Hepatocyte (in vitro differentiated cells): ENCODE results near the gene EEIG1. TPM values are rescaled to one million over a fixed set of nuclear protein-coding genes. Genes with fewer than 3 reads are reported as not detected.

Experiments used
- DNase-seq: peaks from one replicate; pipeline ENCODE4 v3.0.0-alpha.2; 2016; ENCODE audit warnings: low spot score
- H2AFZ ChIP-seq: fragments of 200-600 bp; sonication (generic); 2 replicates; pipeline ENCODE4 v1.6.0; 2016; ENCODE audit warnings: antibody characterized with exemption, mild to moderate bottlenecking
- H3K27ac ChIP-seq: fragments of 200-600 bp; sonication (generic); 2 replicates; pipeline ENCODE4 v1.5.1; 2016; ENCODE audit warnings: mild to moderate bottlenecking
- H3K27me3 ChIP-seq: fragments of 200-600 bp; sonication (generic); 2 replicates; pipeline ENCODE4 v1.6.1; 2016
- H3K36me3 ChIP-seq: fragments of 200-600 bp; sonication (generic); replicated peaks from 2 replicates; pipeline ENCODE4 v1.5.1; 2016; ENCODE audit warnings: low read depth; ENCODE audit not compliant: insufficient read depth
- H3K4me1 ChIP-seq: fragments of 200-600 bp; sonication (generic); 2 replicates; pipeline ENCODE4 v1.5.1; 2016; ENCODE audit warnings: mild to moderate bottlenecking, moderate library complexity; ENCODE audit not compliant: insufficient read depth
- H3K4me2 ChIP-seq: fragments of 200-600 bp; sonication (generic); 2 replicates; pipeline ENCODE4 v1.6.0; 2016
- H3K4me3 ChIP-seq: fragments of 200-600 bp; sonication (generic); 2 replicates; pipeline ENCODE4 v1.5.1; 2016; ENCODE audit warnings: mild to moderate bottlenecking
- H3K79me2 ChIP-seq: fragments of 200-600 bp; sonication (generic); 2 replicates; pipeline ENCODE4 v1.6.0; 2017; ENCODE audit warnings: mild to moderate bottlenecking
- H3K9me2 ChIP-seq: fragments of 200-600 bp; sonication (generic); replicated peaks from 2 replicates; pipeline ENCODE4 v1.6.0; 2017; ENCODE audit warnings: mild to moderate bottlenecking; ENCODE audit not compliant: insufficient read depth
- H3K9me3 ChIP-seq: fragments of 200-600 bp; sonication (generic); 2 replicates; pipeline ENCODE4 v1.5.1; 2016; ENCODE audit warnings: low read depth, mild to moderate bottlenecking
- H4K20me1 ChIP-seq: fragments of 200-600 bp; sonication (generic); 2 replicates; pipeline ENCODE4 v1.6.0; 2016; ENCODE audit warnings: mild to moderate bottlenecking; ENCODE audit not compliant: insufficient read depth, poor library complexity, severe bottlenecking
- CTCF ChIP-seq: fragments of 200-600 bp; sonication (generic); IDR thresholded peaks from 2 replicates; pipeline ENCODE4 v1.5.1; 2016; ENCODE audit warnings: antibody characterized with exemption, mild to moderate bottlenecking; ENCODE audit not compliant: poor library complexity
- EZH2 ChIP-seq: fragments of 200-600 bp; sonication (generic); IDR thresholded peaks from 2 replicates; pipeline ENCODE4 v1.6.1; 2016; ENCODE audit warnings: antibody characterized with exemption, mild to moderate bottlenecking, borderline replicate concordance
- EZH2phosphoT487 ChIP-seq: fragments of 200-600 bp; sonication (generic); IDR thresholded peaks from one replicate; pipeline ENCODE4 v1.6.1; 2018; ENCODE audit warnings: antibody characterized with exemption, mild to moderate bottlenecking, low read depth, moderate library complexity; ENCODE audit not compliant: unreplicated experiment, severe bottlenecking
- WGBS: methylation state at CpG from one replicate; pipeline ENCODE4 v1.1.6; 2016; ENCODE audit warnings: low lambda C conversion rate; ENCODE audit errors: missing lambda C conversion rate; 5-methylcytosine and 5-hydroxymethylcytosine counted together
- polyA plus RNA-seq: library from polyadenylated mRNA; unstranded; fragments of >200 nt; fragmentation: Nextera tagmentation; extraction: Ambion mirVana; gene quantifications from 2 replicates; pipeline ENCODE4 v1.2.1, GENCODE V29; 2016
- total RNA-seq: library from RNA; depleted of rRNA; stranded (reverse); fragments of >200 nt; gene quantifications from 2 replicates; pipeline ENCODE4 v1.2.3, GENCODE V29; 2014

The EEIG1 gene
- total and polyA plus RNA-seq, 2 experiments from 2014 or later = 38.1 to 43.6 TPM

- peaks cover 33% of the 10 kb centered on the region for H4K20me1 ChIP-seq
- H2AFZ ChIP-seq = no peak overlapping the region
- H3K9me2 ChIP-seq = no peaks in the 10 kb centered on the region
- TF ChIP-seq EZH2phosphoT487 (no peak), CTCF (peak; percentile 37)
- no peaks in the 10 kb centered on the region for H3K36me3 ChIP-seq
- H3K4me2 ChIP-seq = peak overlapping the region; percentile 64
- 53% methylated on average over 12 of the region's 12 CpGs for WGBS
- peak; percentile 90 for DNase-seq
- H3K4me1 ChIP-seq = peaks cover 49% of the 10 kb centered on the region
- H3K79me2 ChIP-seq = peaks cover 95% of the 10 kb centered on the region
- no peak overlapping the region for H3K4me3 ChIP-seq
- no peaks in the 10 kb centered on the region for H3K27me3 ChIP-seq
- H3K9me3 ChIP-seq = no peaks in the 10 kb centered on the region
- H3K27ac ChIP-seq = peak overlapping the region; percentile 90
These were observed 25.3 kb downstream of the EEIG1 start for GRCh38 chr9:127955294-127956015.

- TF ChIP-seq EZH2 (no peak), EZH2phosphoT487 (no peak), CTCF (no peak)
- DNase-seq = no peak
- Histone ChIP-seq H3K4me3 (no peak overlapping the region), H4K20me1 (peaks cover 33% of the 10 kb centered on the region), H3K4me2 (peak overlapping the region; percentile 61), H3K27me3 (no peaks in the 10 kb centered on the region), H3K9me3 (no peaks in the 10 kb centered on the region), H3K79me2 (peaks cover 96% of the 10 kb centered on the region), H3K4me1 (peaks cover 45% of the 10 kb centered on the region), H3K36me3 (no peaks in the 10 kb centered on the region), H3K9me2 (no peaks in the 10 kb centered on the region), H2AFZ (no peak overlapping the region), H3K27ac (peak overlapping the region; percentile 90)
- 84% methylated on average over 13 of the region's 13 CpGs for WGBS
These were observed 25.9 kb downstream of the EEIG1 start for GRCh38 chr9:127954831-127955293.

GRCh38 chr9:127953768-127954505 is 26.9 kb downstream of the EEIG1 start:
- Histone ChIP-seq H3K4me1 (peaks cover 39% of the 10 kb centered on the region), H3K79me2 (peaks cover 94% of the 10 kb centered on the region), H2AFZ (no peak overlapping the region), H3K27ac (peak overlapping the region; percentile 90), H3K36me3 (no peaks in the 10 kb centered on the region), H3K4me3 (no peak overlapping the region), H3K9me2 (no peaks in the 10 kb centered on the region), H3K27me3 (no peaks in the 10 kb centered on the region), H4K20me1 (peaks cover 33% of the 10 kb centered on the region), H3K4me2 (no peak overlapping the region), H3K9me3 (no peaks in the 10 kb centered on the region)
- no peak for DNase-seq
- 93% methylated on average over 17 of the region's 17 CpGs for WGBS
- no peak for TF ChIP-seq EZH2phosphoT487

GRCh38 chr9:127953154-127953553 is 27.6 kb downstream of the EEIG1 start:
- Histone ChIP-seq H3K9me2 (no peaks in the 10 kb centered on the region), H3K36me3 (no peaks in the 10 kb centered on the region), H3K4me2 (no peak overlapping the region), H3K9me3 (no peaks in the 10 kb centered on the region), H4K20me1 (peaks cover 33% of the 10 kb centered on the region), H3K27me3 (no peaks in the 10 kb centered on the region), H3K4me3 (no peak overlapping the region), H2AFZ (no peak overlapping the region), H3K79me2 (peaks cover 89% of the 10 kb centered on the region), H3K27ac (no peak overlapping the region), H3K4me1 (peaks cover 39% of the 10 kb centered on the region)
- no peak for TF ChIP-seq EZH2phosphoT487
- TF ChIP-seq EZH2 = no peak
- no peak for TF ChIP-seq CTCF
- WGBS = 88% methylated on average over 1 of the region's 1 CpG
- no peak for DNase-seq
